Glutamatergic neuron (in vitro differentiated cells): ENCODE results near the gene CARMIL1. TPM values are rescaled to one million over a fixed set of nuclear protein-coding genes. Genes with fewer than 3 reads are reported as not detected.
A peak's percentile ranks its signal among the peaks of the same experiment; 100 is the strongest.

Source experiments
- DNase-seq: peaks from one replicate; pipeline ENCODE4 v3.0.0; 2022
- H3K27ac Mint-ChIP-seq: one replicate; pipeline ENCODE4 v1.8.0; 2020; ENCODE audit warnings: mild to moderate bottlenecking, mixed read lengths, inconsistent platforms; ENCODE audit not compliant: unreplicated experiment
- H3K27me3 Mint-ChIP-seq: one replicate; pipeline ENCODE4 v1.8.0; 2020; ENCODE audit warnings: mild to moderate bottlenecking, moderate library complexity, mixed read lengths, inconsistent platforms; ENCODE audit not compliant: unreplicated experiment
- H3K36me3 Mint-ChIP-seq: one replicate; pipeline ENCODE4 v1.8.0; 2020; ENCODE audit warnings: mild to moderate bottlenecking, mixed read lengths, inconsistent platforms; ENCODE audit not compliant: unreplicated experiment
- H3K4me1 Mint-ChIP-seq: one replicate; pipeline ENCODE4 v1.8.0; 2020; ENCODE audit warnings: mild to moderate bottlenecking, low read depth, mixed read lengths, inconsistent platforms; ENCODE audit not compliant: unreplicated experiment
- H3K4me3 Mint-ChIP-seq: one replicate; pipeline ENCODE4 v1.8.0; 2020; ENCODE audit warnings: mild to moderate bottlenecking, mixed read lengths, inconsistent platforms; ENCODE audit not compliant: unreplicated experiment
- H3K9me3 Mint-ChIP-seq: one replicate; pipeline ENCODE4 v1.8.0; 2020; ENCODE audit warnings: mild to moderate bottlenecking, moderate library complexity, mixed read lengths, inconsistent platforms; ENCODE audit not compliant: unreplicated experiment
- total RNA-seq: library from RNA; stranded (reverse); fragmentation: NEBNext Ultra II Directional; extraction: Animal tissue kit (Norgen Biotek cat#: 25700); gene quantifications from one replicate; pipeline ENCODE4 v1.2.1, GENCODE V29; 2021; ENCODE audit not compliant: unreplicated experiment
- TF ChIP-seq, protein P1 (sequence below): fragments of 200-600 bp; sonication (generic); IDR thresholded peaks from one replicate; pipeline ENCODE4 v1.5.0; 2021; ENCODE audit not compliant: partially characterized antibody, unreplicated experiment

The CARMIL1 gene
- total RNA-seq, 1 donor from 2014 or later = 4.8 TPM

- peaks cover 47% of the 10 kb centered on the region for H3K4me1 Mint-ChIP-seq
- no peaks in the 10 kb centered on the region for H3K36me3 Mint-ChIP-seq
- DNase-seq = peak; percentile 55
- peaks cover 6% of the 10 kb centered on the region for H3K9me3 Mint-ChIP-seq
- TF ChIP-seq, protein P1, sequence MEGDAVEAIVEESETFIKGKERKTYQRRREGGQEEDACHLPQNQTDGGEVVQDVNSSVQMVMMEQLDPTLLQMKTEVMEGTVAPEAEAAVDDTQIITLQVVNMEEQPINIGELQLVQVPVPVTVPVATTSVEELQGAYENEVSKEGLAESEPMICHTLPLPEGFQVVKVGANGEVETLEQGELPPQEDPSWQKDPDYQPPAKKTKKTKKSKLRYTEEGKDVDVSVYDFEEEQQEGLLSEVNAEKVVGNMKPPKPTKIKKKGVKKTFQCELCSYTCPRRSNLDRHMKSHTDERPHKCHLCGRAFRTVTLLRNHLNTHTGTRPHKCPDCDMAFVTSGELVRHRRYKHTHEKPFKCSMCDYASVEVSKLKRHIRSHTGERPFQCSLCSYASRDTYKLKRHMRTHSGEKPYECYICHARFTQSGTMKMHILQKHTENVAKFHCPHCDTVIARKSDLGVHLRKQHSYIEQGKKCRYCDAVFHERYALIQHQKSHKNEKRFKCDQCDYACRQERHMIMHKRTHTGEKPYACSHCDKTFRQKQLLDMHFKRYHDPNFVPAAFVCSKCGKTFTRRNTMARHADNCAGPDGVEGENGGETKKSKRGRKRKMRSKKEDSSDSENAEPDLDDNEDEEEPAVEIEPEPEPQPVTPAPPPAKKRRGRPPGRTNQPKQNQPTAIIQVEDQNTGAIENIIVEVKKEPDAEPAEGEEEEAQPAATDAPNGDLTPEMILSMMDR = no peak
- peaks cover 4% of the 10 kb centered on the region for H3K27me3 Mint-ChIP-seq
- H3K27ac Mint-ChIP-seq = peak overlapping the region; percentile 34
- H3K4me3 Mint-ChIP-seq = peak overlapping the region; percentile 51
These were observed 351.5 kb downstream of the CARMIL1 start for GRCh38 chr6:25630508-25631278.

- H3K36me3 Mint-ChIP-seq = no peaks in the 10 kb centered on the region
- H3K9me3 Mint-ChIP-seq = no peaks in the 10 kb centered on the region
- H3K4me1 Mint-ChIP-seq = peaks cover 32% of the 10 kb centered on the region
- H3K27ac Mint-ChIP-seq = peak overlapping the region; percentile 41
- TF ChIP-seq, protein P1 = no peak
- DNase-seq = peak; percentile 31
- peak overlapping the region; percentile 2 for H3K4me3 Mint-ChIP-seq
- peaks cover 2% of the 10 kb centered on the region for H3K27me3 Mint-ChIP-seq
These were observed 356.7 kb downstream of the CARMIL1 start for GRCh38 chr6:25635886-25636317.

DNA sequence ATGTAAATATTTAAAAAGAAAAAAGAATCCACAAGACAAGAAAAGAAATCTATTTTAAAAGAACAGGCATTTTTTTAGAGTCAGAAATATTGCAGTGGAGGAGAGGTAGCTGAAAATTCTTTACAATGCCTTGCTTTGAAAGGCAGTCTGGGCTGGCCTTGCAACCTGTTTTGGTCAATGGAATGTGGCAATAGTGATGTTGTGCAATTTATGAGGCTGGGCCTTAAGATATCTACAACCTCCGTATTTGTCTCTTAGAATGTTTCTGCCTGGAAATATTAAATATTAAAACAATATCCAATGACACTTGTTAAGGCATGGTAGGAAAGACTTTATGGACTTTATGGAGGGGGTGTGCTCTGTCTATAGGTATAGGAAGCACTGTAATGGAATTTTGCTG is 358.0 kb downstream of the CARMIL1 start:
- Mint-ChIP-seq H3K36me3 (no peaks in the 10 kb centered on the region), H3K4me3 (peak overlapping the region; percentile 17), H3K9me3 (no peaks in the 10 kb centered on the region), H3K27ac (no peak overlapping the region), H3K4me1 (peaks cover 22% of the 10 kb centered on the region), H3K27me3 (peaks cover 2% of the 10 kb centered on the region)
- DNase-seq = no peak
- TF ChIP-seq, protein P1 = no peak

DNA sequence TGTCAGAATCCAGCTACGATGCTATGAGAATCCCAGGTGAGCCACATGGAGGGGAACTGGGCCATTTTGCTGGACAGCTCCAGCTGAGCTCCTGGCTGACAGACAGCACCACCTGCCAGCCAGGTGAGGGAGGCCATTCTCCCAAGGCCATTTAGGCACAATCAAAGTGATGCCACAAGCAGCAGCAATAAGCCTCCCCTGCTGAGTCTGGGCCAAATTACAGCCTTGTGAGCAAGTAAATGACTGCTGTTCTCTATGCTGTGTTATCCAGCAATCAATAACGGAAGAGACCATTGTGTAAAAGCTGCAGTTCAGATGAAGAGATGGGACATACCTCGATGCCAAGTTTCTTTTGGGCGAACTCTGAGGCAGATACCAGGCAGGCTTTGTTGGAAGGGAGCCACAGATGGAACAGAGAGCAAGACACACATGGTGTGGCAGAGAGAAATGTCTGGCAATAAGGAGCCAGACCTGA is 358.8 kb downstream of the CARMIL1 start:
- H3K9me3 Mint-ChIP-seq = no peaks in the 10 kb centered on the region
- peaks cover 22% of the 10 kb centered on the region for H3K4me1 Mint-ChIP-seq
- DNase-seq = no peak
- no peak overlapping the region for H3K4me3 Mint-ChIP-seq
- no peaks in the 10 kb centered on the region for H3K36me3 Mint-ChIP-seq
- H3K27ac Mint-ChIP-seq = no peak overlapping the region
- peaks cover 2% of the 10 kb centered on the region for H3K27me3 Mint-ChIP-seq
- TF ChIP-seq, protein P1 = no peak

DNA sequence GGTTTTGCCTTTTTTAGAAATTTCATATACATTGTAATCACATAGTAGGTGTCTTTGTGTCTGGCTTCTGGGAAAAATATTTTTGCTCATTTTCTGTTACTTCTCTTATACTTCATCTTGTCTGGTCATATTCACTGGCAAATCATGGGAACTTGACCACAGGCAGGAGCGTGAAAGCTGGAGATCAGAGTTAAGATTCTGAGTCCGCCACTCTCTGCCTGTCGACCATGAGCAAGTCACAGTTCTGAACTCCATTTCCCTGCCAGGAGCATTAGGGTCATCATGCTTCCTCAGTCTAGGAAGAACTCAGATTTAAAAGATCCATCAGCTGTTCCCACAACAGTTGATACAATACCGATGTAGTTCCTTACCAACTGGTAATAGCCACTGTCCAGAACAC is 360.5 kb downstream of the CARMIL1 start:
- H3K4me1 Mint-ChIP-seq = peaks cover 23% of the 10 kb centered on the region
- peaks cover 2% of the 10 kb centered on the region for H3K9me3 Mint-ChIP-seq
- no peaks in the 10 kb centered on the region for H3K36me3 Mint-ChIP-seq

More for the DNA sequence above, 360.5 kb downstream of the CARMIL1 start:
- Mint-ChIP-seq H3K4me3 (no peak overlapping the region), H3K27me3 (peaks cover 4% of the 10 kb centered on the region), H3K27ac (no peak overlapping the region)
- TF ChIP-seq, protein P1 = no peak
- no peak for DNase-seq
